Activated CD4-positive, alpha-beta T cell treated with anti-CD3 and anti-CD28 coated beads for 1 hour (primary cell): Measurements from ENCODE around the gene DCANP1.

ENCODE experiments used
- DNase-seq: peaks from one replicate; pipeline ENCODE4 v3.0.0-alpha.2; 2020

Gene DCANP1

DNA sequence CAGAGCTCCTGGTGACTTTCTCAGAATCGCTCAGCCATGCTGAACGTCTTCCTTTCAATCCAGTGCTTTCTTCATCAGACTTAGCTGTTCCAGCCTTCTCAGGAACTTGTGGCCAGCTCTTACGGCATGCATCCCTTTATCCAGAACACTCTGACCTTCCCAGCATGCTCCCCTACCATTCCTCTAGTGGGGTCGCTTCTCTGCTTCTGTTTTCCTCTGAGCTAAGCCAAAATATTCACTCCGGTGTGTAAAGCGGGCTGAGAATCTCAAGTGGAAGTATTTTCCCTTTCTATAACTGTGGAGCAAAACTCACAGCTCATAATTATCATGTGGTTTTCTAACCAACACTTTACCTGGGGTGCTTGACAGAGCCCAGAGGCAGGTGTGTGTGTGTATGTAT is 6.2 kb downstream of the DCANP1 start:
- no peak for DNase-seq

DNA sequence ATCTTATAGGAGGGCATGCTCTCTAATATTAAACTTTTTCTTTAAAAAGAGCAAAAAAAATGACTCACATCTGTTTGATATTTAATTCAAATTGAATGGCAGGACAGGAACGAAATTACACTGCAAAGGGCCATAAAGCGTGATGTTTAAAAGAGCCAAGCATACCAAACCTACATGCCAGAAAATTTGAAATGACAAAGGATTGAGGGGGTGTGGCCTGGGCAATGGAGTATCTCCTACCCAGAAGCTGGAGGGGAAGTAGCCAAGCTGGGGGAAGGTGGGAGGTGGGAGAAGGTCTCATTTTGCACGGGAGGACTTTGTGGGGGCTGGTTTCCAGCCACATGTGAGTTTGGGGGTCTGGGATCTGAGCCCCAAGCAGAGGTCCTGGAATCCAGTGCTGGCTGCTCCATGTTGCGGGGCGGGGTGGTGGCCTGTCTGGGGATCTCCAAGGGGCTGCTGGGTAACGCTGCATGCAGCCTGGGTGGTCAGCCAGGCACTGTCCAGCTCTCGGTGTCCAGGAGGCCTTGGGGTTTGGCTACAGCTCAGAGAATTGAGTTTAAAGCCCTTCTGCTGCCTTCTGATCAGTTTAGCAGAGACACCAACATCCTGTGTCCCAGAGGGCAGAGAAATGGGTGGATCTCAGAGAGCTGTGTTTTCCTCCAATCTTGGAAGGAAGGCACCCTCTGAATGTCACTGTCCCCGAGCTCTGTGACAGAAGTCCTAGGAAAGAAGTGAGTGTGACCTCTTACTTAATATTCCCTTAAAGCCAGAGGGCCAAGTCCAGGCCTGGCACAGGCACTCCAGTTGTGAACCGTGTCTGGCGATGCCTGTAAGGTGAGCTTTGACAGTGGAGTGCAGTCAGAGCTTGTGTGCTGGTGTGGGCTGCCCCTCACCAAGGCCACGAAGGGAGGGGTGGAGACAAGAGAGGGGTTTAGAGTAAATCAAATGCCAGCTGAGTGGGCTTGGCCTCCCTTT is 7.6 kb downstream of the DCANP1 start:
- no peak for DNase-seq

DNA sequence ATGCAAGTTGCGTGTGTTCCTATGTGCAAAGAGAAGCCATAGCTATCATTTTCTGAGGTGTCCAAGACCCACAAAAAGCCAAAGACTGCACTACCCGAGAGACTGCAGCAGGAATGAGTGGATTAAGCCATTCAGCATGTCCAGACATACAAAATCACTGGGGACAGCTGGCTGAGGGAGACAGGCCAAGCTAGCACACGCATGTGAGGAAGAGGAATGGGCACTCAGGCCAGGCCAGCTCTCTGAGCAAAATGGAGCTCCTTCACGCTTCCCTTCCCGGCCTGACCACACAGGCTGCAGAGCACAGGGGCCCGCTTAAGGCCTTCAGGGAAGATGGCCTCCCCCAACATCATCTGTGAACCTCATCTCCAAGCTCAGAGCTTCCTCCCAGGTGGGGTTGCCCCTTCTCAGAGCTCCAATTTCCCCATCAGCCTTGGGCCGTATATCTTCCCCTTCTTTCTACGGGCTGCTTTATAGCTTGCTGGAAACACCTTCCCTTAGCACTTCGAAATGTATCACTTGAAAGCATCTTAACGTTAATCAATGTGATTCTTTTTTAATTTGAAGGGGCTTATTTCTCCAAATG is 8.4 kb downstream of the DCANP1 start:
- no peak for DNase-seq

DNA sequence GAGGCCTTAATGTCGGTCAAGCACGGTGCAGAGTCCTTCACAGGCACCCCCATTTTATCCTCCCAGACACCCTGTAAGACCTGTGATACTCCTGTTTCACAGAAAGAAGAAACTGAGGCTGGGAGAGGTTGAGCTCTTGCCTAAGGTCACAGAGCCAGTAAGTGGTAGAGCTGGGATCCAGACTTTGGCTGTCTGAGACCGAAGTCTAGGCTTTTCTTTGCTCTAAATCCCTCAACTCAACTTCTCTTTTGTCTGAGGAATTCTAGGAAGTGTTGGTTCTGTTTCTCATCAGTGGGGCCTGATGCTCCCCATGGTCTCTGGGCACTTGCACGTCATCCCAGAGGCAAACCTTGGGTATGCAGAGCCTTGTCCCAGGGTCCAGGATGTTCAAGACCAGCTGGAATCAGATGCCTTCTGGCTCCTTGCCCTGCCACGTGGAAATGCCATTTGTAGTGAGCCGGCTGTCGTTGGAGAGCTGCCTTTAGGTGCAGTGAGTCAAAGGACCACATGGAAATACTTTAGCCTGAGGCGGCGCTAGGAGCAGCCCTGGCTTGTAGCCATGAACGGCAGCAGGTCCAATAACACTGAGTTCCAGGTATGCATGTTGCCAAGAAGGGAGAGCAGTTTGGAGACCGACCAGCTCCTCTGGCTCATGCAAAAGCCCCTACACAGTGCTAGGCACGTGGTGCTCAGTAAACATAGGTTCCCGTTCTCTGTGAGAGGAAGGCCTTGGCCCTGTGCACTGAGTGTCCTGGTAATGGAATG is 9.2 kb downstream of the DCANP1 start:
- no peak for DNase-seq

- DNase-seq: no peak
Observed at GRCh38 chr5:135437422-135437795, 9.7 kb downstream of the DCANP1 start.

DNA sequence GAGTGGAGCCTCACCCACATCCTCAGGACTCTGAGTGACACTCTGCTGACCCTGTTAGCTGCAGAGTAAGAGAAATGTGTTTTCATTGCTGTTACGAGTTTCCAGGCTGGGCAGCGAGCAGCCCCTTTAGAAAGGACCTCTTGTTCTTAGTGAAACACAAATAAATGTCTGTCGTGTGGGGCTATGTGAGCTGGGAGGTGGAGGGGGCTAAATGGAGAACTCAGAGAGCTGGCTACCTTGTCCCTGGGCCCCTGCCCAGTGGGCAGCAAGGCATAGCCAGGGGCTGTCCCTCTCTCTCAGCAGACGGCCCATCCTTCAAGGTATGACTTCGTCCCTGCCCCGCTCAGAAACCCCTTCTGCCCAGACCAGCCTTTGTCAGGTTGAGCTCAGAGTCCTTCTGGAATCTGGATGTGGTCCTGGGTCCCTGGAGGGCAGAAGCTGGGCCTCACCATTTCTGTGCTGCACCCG is 10.2 kb downstream of the DCANP1 start:
- DNase-seq: no peak

DNA sequence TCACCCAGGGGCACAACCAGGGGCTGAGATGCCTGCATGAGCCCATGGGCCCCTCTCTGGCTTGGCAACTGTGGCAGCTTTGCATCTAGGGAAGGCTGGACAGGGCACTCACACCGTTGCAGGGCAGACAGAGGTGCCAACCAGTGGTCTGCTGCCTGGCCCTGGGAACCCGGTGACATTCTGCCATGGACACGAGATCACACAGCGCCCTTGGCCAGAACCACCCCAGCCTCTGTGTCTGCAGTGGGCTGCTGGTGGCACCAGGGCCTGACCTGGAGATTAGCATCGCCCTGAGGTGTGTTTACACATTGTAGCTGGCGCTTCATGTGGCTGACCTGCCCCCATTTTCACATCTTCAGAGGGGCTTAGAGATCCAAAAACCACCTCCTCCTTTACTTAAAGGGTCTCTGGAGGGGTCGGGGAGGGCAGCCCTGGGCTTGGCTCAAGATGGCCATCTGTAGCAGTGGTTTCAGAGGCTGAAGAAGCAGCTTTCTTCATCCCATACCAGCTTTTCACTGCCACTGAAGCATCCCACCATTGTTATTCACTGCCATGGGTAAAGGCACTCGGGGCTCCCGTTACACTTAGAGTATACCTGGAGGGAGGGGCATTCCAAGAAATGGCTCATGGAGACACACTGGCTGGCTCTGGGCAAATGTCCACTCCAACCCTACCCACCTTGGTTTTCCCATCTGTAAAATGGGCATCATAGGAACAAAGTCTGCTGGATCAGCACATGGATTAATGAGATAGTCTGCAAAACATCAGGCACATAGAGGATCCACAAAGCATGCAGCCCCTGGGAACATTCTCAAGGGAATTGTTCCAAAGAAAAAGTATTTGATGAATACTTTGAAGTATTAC is 11.4 kb downstream of the DCANP1 start:
- DNase-seq: no peak

GRCh38 chr5:135434591-135435466 is 12.3 kb downstream of the DCANP1 start:
- DNase-seq: no peak

GRCh38 chr5:135433681-135434426 is 13.3 kb downstream of the DCANP1 start:
- no peak for DNase-seq

DNA sequence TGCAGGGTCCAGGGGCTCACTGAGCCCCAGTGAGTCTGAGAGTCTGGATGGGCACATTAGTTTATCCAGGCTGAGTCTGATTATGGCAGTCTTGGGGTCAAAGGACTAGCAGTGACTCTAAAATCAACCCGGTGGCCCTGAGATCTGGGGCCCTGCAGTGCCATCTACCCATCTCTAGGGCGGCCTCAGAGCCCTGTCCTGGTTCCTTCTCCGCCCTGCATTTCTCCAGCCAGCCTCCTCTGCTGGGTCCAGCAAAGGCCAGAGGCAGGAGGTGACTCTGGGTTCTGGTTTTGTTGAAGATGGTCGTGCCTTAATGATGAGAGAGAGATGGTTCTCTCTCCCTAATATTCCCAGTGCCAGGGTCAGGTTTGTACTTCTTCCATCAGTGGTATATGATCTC is 15.0 kb downstream of the DCANP1 start:
- no peak for DNase-seq

GRCh38 chr5:135430135-135430437 is 17.1 kb downstream of the DCANP1 start:
- DNase-seq: no peak

DNA sequence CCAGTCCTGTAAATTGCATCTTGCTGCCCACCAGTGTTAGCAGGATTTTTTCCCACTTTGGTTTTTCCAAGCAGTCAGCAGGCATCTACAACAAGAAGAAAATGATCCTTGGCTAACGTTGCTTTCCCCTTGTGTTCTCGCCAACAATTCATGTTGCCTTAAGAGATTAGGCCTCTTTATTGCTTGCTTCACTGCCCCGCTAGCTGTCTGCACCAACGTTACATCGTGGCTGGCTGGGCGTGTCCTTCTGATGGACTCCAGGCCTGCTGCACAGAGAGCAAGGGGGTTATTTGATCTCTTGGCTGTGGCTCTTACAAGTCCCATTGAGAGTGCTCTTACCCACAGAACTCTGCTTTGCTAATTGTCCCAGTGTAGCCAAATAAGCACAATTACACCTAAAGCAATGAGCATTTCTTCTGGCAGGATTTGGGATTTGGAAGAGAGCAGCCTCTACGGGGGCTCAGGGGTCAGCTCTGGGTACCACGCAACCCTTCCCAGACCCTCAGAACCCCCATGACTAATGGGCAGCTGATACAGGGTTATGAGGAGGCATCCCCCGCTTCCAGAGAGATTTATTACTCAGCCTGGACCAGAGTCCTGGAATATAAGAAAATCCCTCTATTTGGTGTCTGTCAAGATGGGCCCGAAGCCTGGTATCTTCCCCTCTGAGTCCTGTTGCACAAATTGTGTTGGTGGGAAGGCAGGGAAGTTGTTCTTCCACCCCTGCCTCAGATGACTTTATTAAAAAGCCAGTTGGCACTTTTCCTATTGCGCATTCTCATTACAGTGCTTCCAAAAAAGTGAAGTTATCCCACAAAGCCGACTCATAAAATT is 17.6 kb downstream of the DCANP1 start:
- no peak for DNase-seq

GRCh38 chr5:135428586-135428985 is 18.6 kb downstream of the DCANP1 start:
- DNase-seq: no peak

GRCh38 chr5:135426102-135427082 is 20.8 kb downstream of the DCANP1 start:
- no peak for DNase-seq

DNA sequence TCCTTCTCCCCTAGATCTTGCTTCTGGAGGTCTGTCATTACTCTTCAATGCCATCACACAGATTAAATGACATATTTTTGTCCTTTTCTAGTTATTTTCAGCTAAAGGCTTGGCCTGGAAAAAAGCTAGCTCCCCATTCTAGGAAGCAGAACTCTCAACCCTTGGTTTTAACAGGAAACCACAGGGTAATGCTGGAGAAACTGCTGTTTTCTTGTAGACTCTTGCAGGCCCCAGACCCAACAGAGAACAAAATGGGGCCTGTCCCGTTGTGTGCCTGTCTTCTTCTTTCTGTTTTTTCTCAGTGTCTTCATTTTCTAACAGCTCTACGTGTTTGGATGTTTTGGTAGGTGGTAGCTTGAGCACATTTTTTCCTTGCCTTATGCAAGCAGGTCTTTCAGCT is 21.5 kb downstream of the DCANP1 start:
- DNase-seq: no peak

DNA sequence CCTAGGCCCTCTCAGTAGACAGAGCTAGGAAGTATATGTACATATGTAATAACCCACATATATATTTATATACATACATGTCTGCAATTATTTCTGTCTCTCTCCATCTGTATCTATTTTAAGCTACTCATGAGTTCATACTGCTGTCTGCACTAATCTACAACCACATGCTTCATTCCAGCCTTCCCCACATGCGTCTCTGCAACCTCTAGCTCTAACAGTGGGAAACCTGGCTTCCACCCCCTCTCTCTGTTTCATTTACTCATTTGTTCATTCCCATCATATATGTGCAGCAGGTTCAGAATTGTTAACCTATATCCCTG is 23.3 kb downstream of the DCANP1 start:
- DNase-seq: no peak

- DNase-seq: no peak
Observed at GRCh38 chr5:135423146-135423845, 23.9 kb downstream of the DCANP1 start.

- DNase-seq: no peak
Observed at GRCh38 chr5:135422419-135422818, 24.7 kb downstream of the DCANP1 start.
